A549 (cell line): ENCODE measurements around the gene HSPB2. TPM values are rescaled to one million over a fixed set of nuclear protein-coding genes. Genes with fewer than 3 reads are reported as not detected.

Experiments
- ATAC-seq, 2 experiments: fragments of 200-7000 bp in 1 of 2; fragments of >200 bp in 1 of 2; cut with Nextera tagmentation in 1 of 2; cut with Tn5 transposase in 1 of 2; 3 replicates each; pipeline versions ENCODE4 v1.8.0 to v1.9.1; 2018 to 2020; ENCODE audit warnings: mild to moderate bottlenecking in 1 of 2, moderate library complexity in 1 of 2
- CTCF ChIA-PET: fragments of 300-600 bp; sonication (Branson Sonifier 250); formaldehyde crosslinking; extraction: SDS; loops from one replicate; lab custom pipeline; 2021; ENCODE audit warnings: antibody characterized with exemption, inconsistent platforms; lab: Yijun Ruan, JAX
- POLR2A ChIA-PET: fragments of 350-600 bp; formaldehyde crosslinking; extraction: SDS; loops from one replicate; lab custom pipeline; 2021; ENCODE audit warnings: antibody characterized with exemption, inconsistent platforms; lab: Yijun Ruan, JAX
- DNase-seq, 2 experiments: peaks; one replicate each; pipeline versions ENCODE4 v3.0.0 to v3.0.0-alpha.2; 2011 to 2016; ENCODE audit warnings: low read depth in 1 of 2, low spot score in 1 of 2
- FAIRE-seq: peaks from 2 replicates; lab custom pipeline; 2011; peaks lifted over from hg19 to GRCh38; lab: Jason Lieb, UNC
- H3K27ac ChIP-seq, 2 experiments: fragments of >200 bp; sonication (Bioruptor Twin); formaldehyde crosslinking; 3 replicates each; pipeline ENCODE4 v1.5.1; 2016 to 2017
- H3K4me1 ChIP-seq: fragments of >200 bp; sonication (Bioruptor Twin); formaldehyde crosslinking; 3 replicates; pipeline ENCODE4 v1.6.1; 2016
- H3K4me2 ChIP-seq: fragments of >200 bp; sonication (Bioruptor Twin); formaldehyde crosslinking; 3 replicates; pipeline ENCODE4 v1.6.1; 2016
- H3K4me3 ChIP-seq: fragments of >200 bp; sonication (Bioruptor Twin); formaldehyde crosslinking; 3 replicates; pipeline ENCODE4 v1.5.1; 2016
- H3K9me3 ChIP-seq: fragments of >200 bp; sonication (Bioruptor Twin); formaldehyde crosslinking; 3 replicates; pipeline ENCODE4 v1.6.1; 2016
- FOSL2 ChIP-seq, 2 experiments: fragments of 450-650 bp in 1 of 2; fragments of >200 bp in 1 of 2; sonication (Bioruptor Twin) in 1 of 2; formaldehyde crosslinking; IDR thresholded peaks; 2 replicates each; pipeline versions ENCODE4 v1.5.0 to v1.6.1; 2016 to 2020; ENCODE audit warnings: mild to moderate bottlenecking in 1 of 2, moderate library complexity in 1 of 2
- HDAC2 ChIP-seq: fragments of 200-600 bp; sonication (generic); IDR thresholded peaks from 2 replicates; pipeline ENCODE4 v1.6.1; 2016
- HMGXB4 ChIP-seq: fragments of 250-450 bp; sonication (Bioruptor Pico); IDR thresholded peaks from 2 replicates; pipeline ENCODE4 v1.5.0; 2021; ENCODE audit warnings: mild to moderate bottlenecking, moderate library complexity, borderline replicate concordance
- HOXB5 ChIP-seq: fragments of 250-450 bp; sonication (Bioruptor Pico); IDR thresholded peaks from 2 replicates; pipeline ENCODE4 v1.5.0; 2020; ENCODE audit warnings: mild to moderate bottlenecking, moderate library complexity
- JUN ChIP-seq, 2 experiments: fragments of >200 bp; sonication (Bioruptor Twin); formaldehyde crosslinking; IDR thresholded peaks; 2 replicates in 1 of 2; 3 replicates in 1 of 2; pipeline ENCODE4 v1.6.1; 2016 to 2017
- MAX ChIP-seq: IDR thresholded peaks from 2 replicates; pipeline ENCODE4 v1.6.1; 2012
- MYC ChIP-seq: IDR thresholded peaks from 2 replicates; pipeline ENCODE4 v1.6.1; 2012; ENCODE audit warnings: mild to moderate bottlenecking, inconsistent platforms, low read length, improper control_type of control experiment, borderline replicate concordance
- NPAS2 ChIP-seq: fragments of 250-450 bp; sonication (Bioruptor Pico); IDR thresholded peaks from 2 replicates; pipeline ENCODE4 v1.8.0; 2022; ENCODE audit warnings: mild to moderate bottlenecking, moderate library complexity, borderline replicate concordance
- POLR2A ChIP-seq: IDR thresholded peaks from 2 replicates; pipeline ENCODE4 v1.6.1; 2012; ENCODE audit warnings: mild to moderate bottlenecking, low read length
- POLR2AphosphoS2 ChIP-seq: conservative IDR thresholded peaks from 2 replicates; pipeline ENCODE4 v1.6.1; 2012; ENCODE audit warnings: low read length, improper control_type of control experiment, inconsistent platforms
- ZSCAN20 ChIP-seq: fragments of 250-450 bp; sonication (Bioruptor Pico); IDR thresholded peaks from 2 replicates; pipeline ENCODE4 v1.8.0; 2022; ENCODE audit warnings: mild to moderate bottlenecking, moderate library complexity
- WGBS: methylation state at CpG from one replicate; pipeline ENCODE4 v1.1.6; 2017; ENCODE audit errors: missing lambda C conversion rate; 5-methylcytosine and 5-hydroxymethylcytosine counted together
- polyA plus RNA-seq, 4 experiments: library from polyadenylated mRNA; depleted of rRNA in 3 of 4; stranded (reverse); fragments of >200 nt; fragmentation: RNase III in 1 of 4; extraction: RNeasy Plus Mini Kit Qiagen cat#74134 plus additional on column Dnase treatment in 1 of 4; gene quantifications; 2 replicates in 3 of 4; 3 replicates in 1 of 4; pipeline ENCODE4 v1.2.3, GENCODE V29; 2011 to 2017

The HSPB2 gene
- polyA plus RNA-seq, 2 of the 4 experiments (the other 2 are of a cell fraction), result not detected

DNA sequence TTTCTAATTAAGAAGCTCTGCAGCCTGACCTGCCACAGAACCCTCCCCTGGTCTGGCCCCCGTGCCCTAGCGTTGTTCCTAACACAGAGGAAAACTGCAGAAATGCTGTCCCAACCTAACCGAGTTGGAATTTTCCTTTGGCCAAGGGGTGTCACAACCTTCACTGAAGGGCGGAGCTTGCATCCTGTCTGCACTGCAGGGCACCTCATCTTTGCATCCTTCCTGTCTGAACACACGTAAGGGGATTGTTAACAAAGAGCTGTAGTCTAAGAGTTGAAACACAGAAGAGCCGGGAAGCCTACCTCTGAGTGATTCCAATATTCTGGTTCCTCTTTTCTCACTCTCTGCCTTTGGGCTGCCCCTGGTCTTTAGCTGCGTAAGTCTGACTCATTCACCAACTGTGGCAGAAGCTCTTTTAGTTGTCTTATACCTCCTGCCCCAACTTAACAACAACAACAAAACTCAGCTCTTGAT is 26.2 kb downstream of the HSPB2 start:
- DNase-seq (no peak), ATAC-seq (peak; percentile 37 to 45; a peak in 4 of 6 replicates), FAIRE-seq (no peak)
- Histone ChIP-seq H3K9me3 (no peaks in the 10 kb centered on the region), H3K4me1 (peaks cover 81% of the 10 kb centered on the region), H3K4me3 (peak overlapping the region; percentile 71), H3K4me2 (peak overlapping the region; percentile 97), H3K27ac (peak overlapping the region; percentile 89 to 95)
- CTCF ChIA-PET, result interaction anchor here (1.0 to 2.0 kb wide), 2 partner anchors 11 to 44 kb away, joined by 4 to 12 read pairs; no protein-coding TSS in a partner anchor
- POLR2A ChIA-PET, result interaction anchor here (0.8 to 2.1 kb wide), 3 partner anchors 12 to 43 kb away, joined by 3 to 11 read pairs (median 3); no protein-coding TSS in a partner anchor
- 27% methylated on average over 7 of the region's 7 CpGs for WGBS
- no peak for TF ChIP-seq MYC
- peak; percentile 17; the same call in 1 of the 2 replicates for TF ChIP-seq MAX
- no peak for TF ChIP-seq NPAS2

GRCh38 chr11:111939836-111940604 is 27.5 kb downstream of the HSPB2 start:
- POLR2A ChIA-PET, result interaction anchor here (1.1 to 2.1 kb wide), 2 partner anchors 13 kb away, joined by 4 to 11 read pairs; no protein-coding TSS in a partner anchor
- H3K4me3 ChIP-seq, result no peak overlapping the region
- CTCF ChIA-PET, result interaction anchor here (0.8 to 1.4 kb wide), 2 partner anchors 8 kb away, joined by 3 to 5 read pairs; no protein-coding TSS in a partner anchor
- H3K27ac ChIP-seq, result peak overlapping the region; percentile 62 to 89; a peak in 4 of 6 replicates
- TF ChIP-seq HDAC2, result no peak
- TF ChIP-seq POLR2A, result no peak
- no peak for TF ChIP-seq MAX
- peaks cover 81% of the 10 kb centered on the region for H3K4me1 ChIP-seq
- no peak for FAIRE-seq
- H3K9me3 ChIP-seq, result no peaks in the 10 kb centered on the region
- peak overlapping the region; percentile 97 for H3K4me2 ChIP-seq
- 84% methylated on average over 4 of the region's 4 CpGs for WGBS
- DNase-seq, result no peak
- no peak for ATAC-seq

- TF ChIP-seq HOXB5 (CRISPR knock-in tag), result no peak
- no peak for TF ChIP-seq POLR2AphosphoS2
- no peak for TF ChIP-seq HDAC2
- no peak for TF ChIP-seq ZSCAN20 (CRISPR knock-in tag)
- no peak for TF ChIP-seq JUN (IDR thresholded peaks at IDR 0.05)
- Histone ChIP-seq H3K4me3 (no peak overlapping the region), H3K4me1 (peaks cover 75% of the 10 kb centered on the region), H3K27ac (peak overlapping the region; percentile 83 to 85), H3K9me3 (no peaks in the 10 kb centered on the region), H3K4me2 (peak overlapping the region; percentile 44)
- ATAC-seq (no peak), FAIRE-seq (no peak), DNase-seq (no peak)
- 66% methylated on average over 5 of the region's 5 CpGs for WGBS
- ChIA-PET CTCF (interaction anchor here (0.9 to 4.7 kb wide), 2 partner anchors 13 to 40 kb away, joined by 3 to 31 read pairs; no protein-coding TSS in a partner anchor), POLR2A (interaction anchor here (0.9 kb wide), 1 partner anchor 70 kb away, joined by 3 read pairs; the partner anchor contains the start of gene ALG9)
Observed at GRCh38 chr11:111941963-111942362, 29.4 kb downstream of the HSPB2 start.

DNA sequence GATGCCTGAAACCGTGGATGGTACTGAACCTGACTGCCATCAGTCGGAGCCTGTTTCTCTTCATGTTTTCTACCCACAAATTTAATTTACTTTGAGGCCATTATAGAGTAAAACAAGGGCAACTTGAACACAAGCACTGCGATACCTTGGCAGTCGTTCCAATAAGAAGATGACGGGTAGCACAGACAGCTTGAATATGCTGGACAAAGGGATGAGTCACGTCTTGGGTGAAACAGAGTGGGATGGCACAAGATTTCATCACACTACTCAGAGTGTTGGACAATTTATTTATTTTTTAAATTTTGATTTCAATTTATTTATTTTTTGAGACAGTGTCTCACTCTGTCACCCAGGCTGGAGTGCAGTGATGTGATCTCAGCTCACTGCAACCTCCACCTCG is 30.3 kb downstream of the HSPB2 start:
- no peaks in the 10 kb centered on the region for H3K9me3 ChIP-seq
- H3K4me1 ChIP-seq, result peaks cover 72% of the 10 kb centered on the region
- no peak for TF ChIP-seq HMGXB4 (CRISPR knock-in tag)
- no peak for TF ChIP-seq FOSL2 (IDR thresholded peaks at IDR 0.05)
- peak; percentile 46 for TF ChIP-seq FOSL2 (CRISPR knock-in tag; IDR thresholded peaks at IDR 0.05)
- no peak for FAIRE-seq
- H3K4me3 ChIP-seq, result no peak overlapping the region
- no peak for DNase-seq
- ChIA-PET CTCF (interaction anchor here (0.9 to 4.7 kb wide), 3 partner anchors 10 to 39 kb away, joined by 3 to 31 read pairs (median 19); no protein-coding TSS in a partner anchor), POLR2A (interaction anchor here (2.1 kb wide), 1 partner anchor 16 kb away, joined by 9 read pairs; no protein-coding TSS in a partner anchor)
- H3K4me2 ChIP-seq, result peak overlapping the region; percentile 44; the same call in 2 of the 3 replicates
- 64% methylated on average over 7 of the region's 7 CpGs for WGBS
- peak overlapping the region; percentile 83 to 85 for H3K27ac ChIP-seq
- no peak for ATAC-seq
